ENCODE results near the gene ATXN7L3.

GRCh38 chr17:44193326-44194084 is 6.2 kb downstream of the ATXN7L3 start:
- TF ChIP-seq POLR2A (IDR thresholded peaks at IDR 0.05; ENCODE audit: low read depth, low read length): no peak
- no peak for TF ChIP-seq POLR2AphosphoS5 (IDR thresholded peaks at IDR 0.05; ENCODE audit: low read depth, low read length)
- no peak for TF ChIP-seq SPI1 (IDR thresholded peaks at IDR 0.05; ENCODE audit: low read depth, low read length)
- TF ChIP-seq POU2F2 (IDR thresholded peaks at IDR 0.05; ENCODE audit: low read depth, low read length): no peak
- TF ChIP-seq TAF1 (IDR thresholded peaks at IDR 0.05; ENCODE audit: low read depth, low read length): no peak
